K562 (cell line): ENCODE measurements around the gene NRXN3. TPM values are rescaled to one million over a fixed set of nuclear protein-coding genes. Genes with fewer than 3 reads are reported as not detected.

Experiments used
- AFF4 ChIP-seq: sonication (generic); formaldehyde crosslinking; IDR thresholded peaks from 2 replicates; pipeline ENCODE4 v1.8.0; 2023; ENCODE audit warnings: mild to moderate bottlenecking, missing genetic modification reagents
- CREBBP ChIP-seq: IDR thresholded peaks from one replicate; pipeline ENCODE4 v1.6.1; 2012; ENCODE audit warnings: low read depth, mild to moderate bottlenecking, control low read depth, inconsistent platforms, low read length
- HNRNPL ChIP-seq: fragments of 200-400 bp; formaldehyde crosslinking; IDR thresholded peaks from 2 replicates; pipeline ENCODE4 v1.6.1; 2017; ENCODE audit warnings: low read depth, mild to moderate bottlenecking, low read length
- SNRNP70 ChIP-seq: fragments of 200-400 bp; formaldehyde crosslinking; optimal IDR thresholded peaks from 2 replicates; pipeline ENCODE3; 2017; ENCODE audit warnings: low read depth, low read length
- SRSF7 ChIP-seq: fragments of 200-400 bp; formaldehyde crosslinking; optimal IDR thresholded peaks from 2 replicates; pipeline ENCODE3; 2017; ENCODE audit warnings: mild to moderate bottlenecking, low read depth, low read length
- SRSF9 ChIP-seq: fragments of 200-400 bp; formaldehyde crosslinking; IDR thresholded peaks from 2 replicates; pipeline ENCODE4 v1.6.1; 2017; ENCODE audit warnings: low read depth, low read length, borderline replicate concordance
- TAF7 ChIP-seq: fragments of 450-650 bp; IDR thresholded peaks from 2 replicates; pipeline ENCODE4 v1.6.1; 2016; ENCODE audit warnings: missing genetic modification characterization, missing compliant biosample characterization
- polyA plus RNA-seq, 8 experiments: library from polyadenylated mRNA; depleted of rRNA in 4 of 8; stranded (reverse) in 5 of 8; unstranded in 3 of 8; fragments of >200 nt; fragmentation: Nextera tagmentation in 2 of 8; fragmentation: Illumina TruSeq in 1 of 8; extraction: Ambion mirVana in 2 of 8; extraction: Trizol in 1 of 8; gene quantifications; 2 replicates each; pipeline versions ENCODE4 v1.2.1 to v1.2.3, GENCODE V29; 2011 to 2014; ENCODE audit warnings: inconsistent platforms in 1 of 8, missing spikeins in 1 of 8
- total RNA-seq, 7 experiments: library from RNA; depleted of rRNA in 6 of 7; stranded (reverse); fragments of >200 nt in 6 of 7; fragmentation: Illumina TruSeq in 2 of 7; extraction: Trizol in 2 of 7; gene quantifications; 2 replicates each; pipeline versions ENCODE4 v1.2.1 to v1.2.3, GENCODE V29; 2011 to 2021; ENCODE audit warnings: low replicate concordance in 1 of 7

The NRXN3 gene
- total and polyA plus RNA-seq, 9 of the 15 experiments (the other 6 are each of a cell fraction or from before 2014, with no cell fraction given), result 0.09 TPM; not detected in 8

GRCh38 chr14:79009286-79009685 is 839.1 kb downstream of the NRXN3 start (continued):
- TF ChIP-seq SRSF7 (no peak), SRSF9 (no peak), HNRNPL (no peak), CREBBP (no peak), SNRNP70 (no peak), TAF7 (tag) (no peak), AFF4 (CRISPR knock-in tag) (no peak)
